ENCODE results near the gene UBAC1. TPM values are rescaled to one million over a fixed set of nuclear protein-coding genes. Genes with fewer than 3 reads are reported as not detected.

UBAC1 gene
- total and polyA plus RNA-seq, 10 of the 15 experiments (the other 5 are each of a cell fraction or from before 2014, with no cell fraction given), result 16.7 to 54.6 (median 38.5) TPM

DNA sequence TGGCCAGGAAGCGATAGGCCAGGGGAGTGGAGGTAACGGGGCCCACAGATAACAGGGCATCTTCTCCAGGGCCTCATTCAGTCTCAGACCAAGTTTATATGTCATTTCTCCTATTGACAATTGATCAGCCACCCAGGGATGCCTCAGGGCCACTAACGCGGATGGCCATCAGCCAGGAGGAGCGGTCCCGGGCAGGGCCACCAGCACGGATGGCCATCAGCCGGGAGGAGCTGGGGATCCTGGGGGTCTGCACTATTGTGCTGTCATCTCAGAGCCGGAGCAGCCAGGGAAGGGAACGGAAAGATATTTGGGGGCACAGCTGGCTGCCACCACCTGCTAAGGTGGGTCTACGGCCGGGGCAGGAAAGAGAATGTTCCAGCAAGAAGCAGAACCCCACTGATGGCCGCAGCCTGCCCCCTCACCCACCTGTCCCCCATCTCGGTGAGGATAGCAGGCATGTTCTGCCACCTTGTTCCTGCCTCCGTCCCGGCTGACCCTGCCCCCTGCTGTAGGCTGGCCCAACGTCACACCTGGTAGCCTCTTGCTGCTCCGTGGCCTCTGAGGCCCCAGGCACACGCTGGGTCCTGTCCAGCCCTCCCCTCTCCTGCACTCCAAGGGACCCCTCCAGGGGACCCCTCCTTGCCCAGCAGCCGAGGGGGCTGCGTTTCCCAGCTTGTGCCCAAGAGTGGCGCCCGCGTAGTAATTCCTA, 21.5 kb upstream of the UBAC1 start (continued):
- no peak for TF ChIP-seq FOS (IDR thresholded peaks at IDR 0.05; ENCODE audit: borderline replicate concordance, extremely low read depth, insufficient read length)
- no peak for TF ChIP-seq ESRRA (IDR thresholded peaks at IDR 0.05; ENCODE audit: low read length)
- no peak for TF ChIP-seq RB1 (IDR thresholded peaks at IDR 0.05; ENCODE audit: borderline replicate concordance)
- no peak for TF ChIP-seq ETV6 (conservative IDR thresholded peaks at IDR 0.05 in 1 of 2, IDR thresholded peaks at IDR 0.05 in 1 of 2; ENCODE audit: borderline replicate concordance in 1 of 2, low read depth in 1 of 2)
- TF ChIP-seq SPI1 (IDR thresholded peaks at IDR 0.05; ENCODE audit: borderline replicate concordance, insufficient read depth, low read depth, low read length), result no peak
- no peak for TF ChIP-seq JUNB (IDR thresholded peaks at IDR 0.05)
- no peak for TF ChIP-seq WRNIP1 (IDR thresholded peaks at IDR 0.05; ENCODE audit: borderline replicate concordance, low read depth, low read length)

DNA sequence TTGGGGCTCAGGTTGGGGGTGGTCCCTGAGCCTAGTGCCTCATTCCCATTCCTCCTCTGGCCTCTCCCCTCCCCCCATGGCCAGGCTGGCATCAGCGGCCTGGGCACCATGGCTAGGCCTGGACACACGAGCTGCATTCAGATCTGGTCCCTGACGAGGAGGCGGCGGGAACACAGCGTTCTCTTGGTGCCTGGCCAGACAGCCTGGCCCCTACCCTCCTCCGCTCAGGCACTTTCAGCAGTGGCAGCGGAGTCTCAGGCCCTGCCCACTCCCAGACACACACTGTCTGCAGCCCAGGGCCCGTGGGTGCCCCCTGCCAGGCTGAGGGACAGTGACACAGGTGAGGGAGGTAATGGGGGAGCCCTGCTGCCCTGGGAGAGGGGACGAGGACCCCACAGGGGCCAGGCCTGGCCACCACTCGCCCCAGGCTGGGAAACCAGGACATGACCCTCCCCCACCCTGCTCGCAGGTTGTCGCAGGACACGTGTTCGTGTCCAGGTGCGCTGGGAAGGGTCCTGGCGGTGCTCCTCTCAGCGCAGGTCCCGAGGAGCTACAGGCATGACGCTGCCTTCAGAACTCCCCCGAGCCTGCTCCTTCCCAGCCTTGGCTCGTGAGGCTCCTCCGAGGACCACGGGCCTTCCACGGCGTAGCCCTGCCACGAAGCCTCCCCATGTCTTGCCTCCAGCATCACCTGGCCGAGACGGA, 19.9 kb upstream of the UBAC1 start:
- FAIRE-seq, result no peak
- H3K79me2 ChIP-seq (ENCODE audit: control insufficient read depth, insufficient read depth, low read length), result no peaks in the 10 kb centered on the region
- TF ChIP-seq POU2F2 (IDR thresholded peaks at IDR 0.05; ENCODE audit: borderline replicate concordance, low read depth, low read length), result no peak
- no peak for TF ChIP-seq NFIC (IDR thresholded peaks at IDR 0.05; ENCODE audit: low read depth, low read length)
- TF ChIP-seq, protein P1, sequence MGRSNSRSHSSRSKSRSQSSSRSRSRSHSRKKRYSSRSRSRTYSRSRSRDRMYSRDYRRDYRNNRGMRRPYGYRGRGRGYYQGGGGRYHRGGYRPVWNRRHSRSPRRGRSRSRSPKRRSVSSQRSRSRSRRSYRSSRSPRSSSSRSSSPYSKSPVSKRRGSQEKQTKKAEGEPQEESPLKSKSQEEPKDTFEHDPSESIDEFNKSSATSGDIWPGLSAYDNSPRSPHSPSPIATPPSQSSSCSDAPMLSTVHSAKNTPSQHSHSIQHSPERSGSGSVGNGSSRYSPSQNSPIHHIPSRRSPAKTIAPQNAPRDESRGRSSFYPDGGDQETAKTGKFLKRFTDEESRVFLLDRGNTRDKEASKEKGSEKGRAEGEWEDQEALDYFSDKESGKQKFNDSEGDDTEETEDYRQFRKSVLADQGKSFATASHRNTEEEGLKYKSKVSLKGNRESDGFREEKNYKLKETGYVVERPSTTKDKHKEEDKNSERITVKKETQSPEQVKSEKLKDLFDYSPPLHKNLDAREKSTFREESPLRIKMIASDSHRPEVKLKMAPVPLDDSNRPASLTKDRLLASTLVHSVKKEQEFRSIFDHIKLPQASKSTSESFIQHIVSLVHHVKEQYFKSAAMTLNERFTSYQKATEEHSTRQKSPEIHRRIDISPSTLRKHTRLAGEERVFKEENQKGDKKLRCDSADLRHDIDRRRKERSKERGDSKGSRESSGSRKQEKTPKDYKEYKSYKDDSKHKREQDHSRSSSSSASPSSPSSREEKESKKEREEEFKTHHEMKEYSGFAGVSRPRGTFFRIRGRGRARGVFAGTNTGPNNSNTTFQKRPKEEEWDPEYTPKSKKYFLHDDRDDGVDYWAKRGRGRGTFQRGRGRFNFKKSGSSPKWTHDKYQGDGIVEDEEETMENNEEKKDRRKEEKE (IDR thresholded peaks at IDR 0.05), result no peak
- TF ChIP-seq, protein P2, sequence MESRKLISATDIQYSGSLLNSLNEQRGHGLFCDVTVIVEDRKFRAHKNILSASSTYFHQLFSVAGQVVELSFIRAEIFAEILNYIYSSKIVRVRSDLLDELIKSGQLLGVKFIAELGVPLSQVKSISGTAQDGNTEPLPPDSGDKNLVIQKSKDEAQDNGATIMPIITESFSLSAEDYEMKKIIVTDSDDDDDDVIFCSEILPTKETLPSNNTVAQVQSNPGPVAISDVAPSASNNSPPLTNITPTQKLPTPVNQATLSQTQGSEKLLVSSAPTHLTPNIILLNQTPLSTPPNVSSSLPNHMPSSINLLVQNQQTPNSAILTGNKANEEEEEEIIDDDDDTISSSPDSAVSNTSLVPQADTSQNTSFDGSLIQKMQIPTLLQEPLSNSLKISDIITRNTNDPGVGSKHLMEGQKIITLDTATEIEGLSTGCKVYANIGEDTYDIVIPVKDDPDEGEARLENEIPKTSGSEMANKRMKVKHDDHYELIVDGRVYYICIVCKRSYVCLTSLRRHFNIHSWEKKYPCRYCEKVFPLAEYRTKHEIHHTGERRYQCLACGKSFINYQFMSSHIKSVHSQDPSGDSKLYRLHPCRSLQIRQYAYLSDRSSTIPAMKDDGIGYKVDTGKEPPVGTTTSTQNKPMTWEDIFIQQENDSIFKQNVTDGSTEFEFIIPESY (IDR thresholded peaks at IDR 0.05), result no peak
- no peak for TF ChIP-seq ZBED1 (IDR thresholded peaks at IDR 0.05; ENCODE audit: borderline replicate concordance)
- no peak for TF ChIP-seq HDGF (IDR thresholded peaks at IDR 0.05)
- no peak for TF ChIP-seq POLR2A (IDR thresholded peaks at IDR 0.05; ENCODE audit: low read depth, low read length)
- no peak for TF ChIP-seq HCFC1 (IDR thresholded peaks at IDR 0.05; ENCODE audit: low read length)
- TF ChIP-seq ZNF622 (IDR thresholded peaks at IDR 0.05), result no peak
- TF ChIP-seq ZZZ3 (IDR thresholded peaks at IDR 0.05; ENCODE audit: control insufficient read depth, insufficient read length, low read depth), result no peak
- no peak for TF ChIP-seq RELA (IDR thresholded peaks at IDR 0.05; ENCODE audit: borderline replicate concordance, partially characterized antibody)
- no peak for TF ChIP-seq NFXL1 (IDR thresholded peaks at IDR 0.05; ENCODE audit: borderline replicate concordance)
- no peak for TF ChIP-seq PAX5 (IDR thresholded peaks at IDR 0.05; ENCODE audit: borderline replicate concordance, low read depth, low read length)

More for the DNA sequence above, 19.9 kb upstream of the UBAC1 start:
- no peak overlapping the region for H3K4me3 ChIP-seq
- ATAC-seq (no peak), DNase-seq (ENCODE audit: low read depth, low spot score) (no peak)
- in situ Hi-C loops (cut with MboI) (no loop called here), intact Hi-C loops (cut with micrococcal nuclease; ENCODE audit: unreplicated experiment) (no loop called here)
- ChIA-PET CTCF (no interaction called here), POLR2A (no interaction called here), RAD21 (ENCODE audit: unreplicated experiment) (no interaction called here), SMC1A (ENCODE audit: uncharacterized antibody, unreplicated experiment) (no interaction called here)
- H4K20me1 ChIP-seq (ENCODE audit: control insufficient read depth, insufficient read depth), result no peaks in the 10 kb centered on the region
- H3K9ac ChIP-seq (ENCODE audit: control insufficient read depth, insufficient read depth, low read length), result no peak overlapping the region
- H3K4me1 ChIP-seq (ENCODE audit: control insufficient read depth, insufficient read depth, low read length), result no peaks in the 10 kb centered on the region
- no peak overlapping the region for H2AFZ ChIP-seq (ENCODE audit: control insufficient read depth, low read depth, low read length)
- H3K36me3 ChIP-seq (ENCODE audit: control insufficient read depth in 2 of 2, insufficient read depth in 2 of 2, low read length in 1 of 2), result no peaks in the 10 kb centered on the region
- no peak overlapping the region for H3K4me2 ChIP-seq (ENCODE audit: control insufficient read depth, insufficient read depth)
- peaks cover 0 to 2% of the 10 kb centered on the region in 2 experiments; a peak in 2 of 4 replicates for H3K27me3 ChIP-seq (replicated peaks in 1 of 2; ENCODE audit: control insufficient read depth in 2 of 2, insufficient read depth in 2 of 2, low read length in 1 of 2)
- 32% methylated on average over 29 of the region's 29 CpGs for WGBS (ENCODE audit: insufficient coverage, insufficient replicate concordance, low lambda C conversion rate, missing lambda C conversion rate)
- H3K9me3 ChIP-seq (replicated peaks; ENCODE audit: control insufficient read depth, insufficient read depth, low read length), result no peaks in the 10 kb centered on the region
- H3K27ac ChIP-seq (ENCODE audit: control insufficient read depth, insufficient read depth), result no peak overlapping the region
- no TSS peak for BruUV-seq (replicated peaks)
